ENCODE results near the gene HK3.

The HK3 gene

DNA sequence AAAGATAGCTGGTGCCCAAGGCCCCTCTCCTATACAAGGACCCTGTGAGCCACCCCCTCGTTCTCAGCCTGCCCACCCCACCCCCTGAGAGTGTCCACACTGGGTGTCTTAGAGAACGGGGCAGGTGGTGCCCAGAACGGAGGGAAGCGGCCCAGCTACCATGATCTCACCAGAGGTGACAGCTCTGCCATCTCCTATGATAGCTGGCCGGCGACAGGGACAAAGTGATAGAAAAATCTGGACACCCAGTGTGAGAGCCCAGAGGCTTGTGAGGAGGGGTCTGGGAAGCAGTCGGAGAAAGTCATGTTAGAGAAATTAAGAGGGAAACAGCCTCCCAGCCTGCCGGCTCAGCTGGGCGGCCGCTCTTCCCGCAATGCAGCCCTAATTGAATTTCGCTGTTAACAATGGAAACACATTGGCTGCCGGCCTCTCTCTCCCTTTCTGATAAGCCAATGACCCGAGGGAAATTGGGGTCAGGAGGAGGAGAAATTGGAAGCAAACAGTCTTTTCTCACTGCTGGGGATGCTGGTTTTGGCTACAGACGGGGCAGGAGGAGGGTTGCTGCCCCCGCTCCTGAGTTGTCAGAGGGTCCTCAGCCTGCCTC, 32.3 kb downstream of the HK3 start:
- DNase-seq: no peak

DNA sequence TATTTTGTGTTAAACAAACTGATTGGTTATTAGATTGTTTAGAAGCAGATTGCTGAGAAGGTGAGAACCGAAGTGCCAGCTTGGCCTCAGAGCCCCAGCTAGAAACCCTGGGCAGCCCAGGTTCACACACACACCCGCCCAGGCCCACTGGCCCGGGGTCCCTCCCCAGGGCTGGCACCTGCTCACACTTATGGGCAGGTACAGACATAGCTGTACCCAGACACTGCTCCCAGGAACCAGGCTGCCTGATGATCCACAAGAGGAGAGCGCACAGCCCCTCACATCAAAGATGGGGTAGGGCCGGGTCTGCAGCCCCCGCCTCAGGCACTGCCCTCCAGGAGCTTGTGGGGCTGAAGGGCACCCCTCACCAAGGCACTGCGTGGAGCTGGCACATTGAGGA, 33.2 kb downstream of the HK3 start:
- DNase-seq: no peak

DNA sequence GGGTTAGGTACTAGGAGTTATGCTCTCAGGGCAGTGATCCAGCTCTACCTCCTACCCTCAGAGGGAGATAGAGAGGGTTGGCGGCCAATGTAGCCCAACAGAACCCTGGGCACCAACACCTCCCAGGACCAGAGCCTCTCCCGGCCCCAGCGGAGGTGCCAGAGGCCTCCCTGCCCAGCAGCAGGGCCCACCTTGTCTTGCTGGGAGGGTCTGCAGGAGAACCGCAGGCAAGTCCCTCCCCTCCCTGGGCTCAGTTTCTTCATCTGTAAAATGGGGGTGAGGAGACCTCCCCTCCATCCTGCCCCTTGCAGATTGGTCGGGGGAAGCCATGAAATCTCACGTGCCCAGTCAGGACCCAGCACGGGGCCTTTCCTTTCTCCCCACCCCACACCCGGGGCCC, 34.4 kb downstream of the HK3 start:
- no peak for DNase-seq

DNA sequence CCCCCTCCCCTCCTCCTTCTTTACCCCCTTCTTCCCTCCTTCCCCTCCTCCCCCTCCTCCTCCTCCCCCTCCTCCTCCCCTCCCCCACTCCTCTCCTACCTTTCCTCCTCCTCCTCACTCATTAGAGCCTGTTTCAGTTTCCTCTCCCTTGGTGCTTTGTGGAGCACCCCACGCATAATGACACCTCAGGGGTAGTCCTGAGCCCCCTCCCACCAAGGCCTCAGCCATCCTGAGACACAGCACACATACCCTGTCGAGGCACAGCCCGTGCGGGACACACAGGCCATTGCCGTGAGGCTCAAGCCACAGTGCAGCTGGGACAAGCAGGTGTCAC, 35.4 kb downstream of the HK3 start:
- no peak for DNase-seq

DNA sequence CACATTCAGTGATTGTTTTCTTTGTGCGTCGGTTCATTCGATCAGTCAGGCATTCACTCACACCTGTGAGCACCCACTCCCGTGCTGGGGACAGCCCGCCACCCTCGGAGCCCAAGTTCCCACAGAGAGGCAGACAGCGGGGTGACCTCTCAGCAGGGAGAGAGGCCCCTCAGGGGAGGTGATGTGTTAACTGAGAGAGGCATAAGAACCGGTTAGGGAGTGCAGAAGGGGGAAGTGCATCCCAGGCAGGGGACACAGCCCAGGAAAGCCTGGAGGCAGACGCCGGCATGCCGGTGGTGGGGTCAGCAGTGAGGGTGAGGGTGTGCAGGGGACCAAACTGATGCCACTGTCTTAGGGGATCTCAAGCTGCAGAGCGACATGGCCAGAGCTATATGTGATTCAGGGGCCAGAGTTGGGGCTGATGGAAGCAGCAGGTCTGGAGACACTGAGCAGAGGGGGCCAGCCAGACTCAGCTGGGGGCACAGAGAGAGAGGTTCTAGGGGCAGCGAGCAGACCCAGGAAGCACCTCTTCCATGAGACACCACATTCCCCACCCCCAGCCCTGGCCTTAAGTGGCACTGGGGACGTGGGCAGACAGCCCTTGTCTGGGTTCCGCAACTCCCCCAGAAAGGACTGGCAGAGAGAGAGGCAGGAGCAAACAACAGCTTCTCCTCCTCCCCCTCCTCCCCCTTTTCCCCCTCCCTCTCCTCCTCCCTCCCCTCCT, 35.9 kb downstream of the HK3 start:
- DNase-seq: no peak

DNA sequence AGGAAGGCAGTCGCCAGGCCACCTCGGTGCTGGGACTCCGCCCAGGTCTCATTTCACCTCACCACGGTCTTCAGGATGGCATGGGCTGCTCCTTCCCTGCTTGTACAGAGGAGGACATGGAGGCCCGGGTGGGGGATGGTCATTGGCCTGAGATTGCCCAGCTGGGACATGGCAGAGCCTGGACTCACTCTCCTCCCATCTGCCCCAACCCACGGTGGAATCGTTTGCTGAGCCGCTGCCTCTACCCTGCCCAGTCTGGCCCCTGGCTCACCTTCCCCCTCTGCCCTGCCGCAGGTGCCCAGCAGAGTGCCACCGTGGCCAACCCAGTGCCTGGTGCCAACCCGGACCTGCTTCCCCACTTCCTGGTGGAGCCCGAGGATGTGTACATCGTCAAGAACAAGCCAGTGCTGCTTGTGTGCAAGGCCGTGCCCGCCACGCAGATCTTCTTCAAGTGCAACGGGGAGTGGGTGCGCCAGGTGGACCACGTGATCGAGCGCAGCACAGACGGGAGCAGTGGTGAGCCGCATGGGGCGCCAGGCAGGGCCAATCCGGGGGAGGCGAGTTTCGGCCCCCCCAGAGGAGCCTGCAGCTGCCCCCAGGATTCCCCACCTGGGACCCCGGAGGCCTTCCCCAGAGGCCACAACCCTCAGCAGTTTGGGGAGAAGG, 36.7 kb downstream of the HK3 start:
- DNase-seq: no peak

DNA sequence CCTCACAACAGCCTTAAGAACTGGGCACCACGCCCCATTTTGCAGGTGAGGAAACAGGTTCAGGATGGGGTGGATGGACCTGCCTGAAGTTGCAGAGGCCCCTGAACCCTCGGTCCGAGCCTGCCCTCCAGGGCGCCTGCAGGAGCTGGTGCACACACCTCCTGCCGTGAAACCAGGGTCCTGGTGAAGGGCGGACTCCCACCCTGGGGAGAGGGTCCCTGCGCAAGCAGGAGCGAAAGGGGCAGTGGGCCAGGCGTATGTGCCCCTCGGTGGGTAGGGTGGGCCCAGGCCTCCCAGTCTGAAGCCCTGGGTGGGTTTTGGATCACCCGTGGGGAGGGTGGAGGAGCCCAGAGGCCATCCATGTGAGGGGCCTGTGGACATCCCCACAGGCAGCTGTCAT, 37.9 kb downstream of the HK3 start:
- no peak for DNase-seq

DNA sequence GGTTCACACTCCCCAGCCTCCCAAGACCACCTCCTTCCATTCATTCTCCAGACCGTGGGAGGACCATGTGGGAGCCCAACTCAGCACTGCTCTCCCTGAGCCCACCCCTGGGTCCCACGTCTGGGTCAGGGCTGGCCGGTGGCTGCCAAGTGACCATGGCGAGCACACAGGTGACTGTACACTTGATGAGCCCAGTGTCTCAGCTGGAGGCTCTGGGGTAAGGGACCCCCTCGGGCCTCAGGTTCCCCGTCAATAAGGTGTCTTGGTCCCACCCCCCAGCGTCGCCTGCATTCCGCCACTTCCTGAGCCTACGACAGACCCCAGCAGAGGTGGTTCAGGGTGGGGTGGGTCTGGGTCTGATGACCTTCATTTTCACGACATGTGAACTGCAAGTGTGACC, 38.8 kb downstream of the HK3 start:
- DNase-seq: no peak

DNA sequence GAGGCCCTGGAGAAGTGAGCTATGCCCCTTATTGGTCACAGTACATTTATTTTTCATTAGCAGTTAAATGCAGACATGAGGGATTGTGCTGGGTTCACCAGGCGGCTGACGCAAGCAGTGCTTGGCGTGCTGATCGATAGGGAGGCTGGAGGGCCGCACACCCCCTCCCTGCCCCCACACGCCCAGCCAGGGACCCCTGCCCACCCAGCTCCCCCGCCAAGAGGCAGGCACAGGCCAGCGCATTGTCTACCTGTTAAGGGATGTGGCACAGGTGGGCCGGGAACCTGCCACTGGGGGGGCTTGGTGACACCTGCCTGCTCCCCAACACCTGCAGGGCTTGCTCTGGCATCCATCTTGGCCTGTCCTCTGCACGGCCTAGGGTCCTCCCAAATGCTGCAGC, 39.2 kb downstream of the HK3 start:
- no peak for DNase-seq

DNA sequence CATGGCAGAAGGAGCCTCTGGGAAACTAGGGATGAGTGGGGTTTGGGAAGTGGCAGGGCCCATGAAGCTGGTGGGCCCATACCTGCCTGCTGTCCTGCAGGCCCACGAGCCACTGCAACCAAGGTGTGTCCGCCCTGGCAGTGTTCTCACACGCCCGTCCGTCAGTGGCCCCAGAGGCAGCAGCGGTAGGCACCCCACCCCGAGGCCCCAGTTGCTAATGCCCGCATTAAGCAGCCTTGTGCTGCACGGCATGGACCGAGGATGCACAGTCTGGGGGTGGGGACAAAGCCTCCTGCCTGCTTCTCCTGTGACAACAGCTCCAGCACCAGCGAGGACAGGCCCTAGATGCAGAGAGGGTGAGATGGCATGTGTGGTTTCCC, 41.3 kb downstream of the HK3 start:
- no peak for DNase-seq

DNA sequence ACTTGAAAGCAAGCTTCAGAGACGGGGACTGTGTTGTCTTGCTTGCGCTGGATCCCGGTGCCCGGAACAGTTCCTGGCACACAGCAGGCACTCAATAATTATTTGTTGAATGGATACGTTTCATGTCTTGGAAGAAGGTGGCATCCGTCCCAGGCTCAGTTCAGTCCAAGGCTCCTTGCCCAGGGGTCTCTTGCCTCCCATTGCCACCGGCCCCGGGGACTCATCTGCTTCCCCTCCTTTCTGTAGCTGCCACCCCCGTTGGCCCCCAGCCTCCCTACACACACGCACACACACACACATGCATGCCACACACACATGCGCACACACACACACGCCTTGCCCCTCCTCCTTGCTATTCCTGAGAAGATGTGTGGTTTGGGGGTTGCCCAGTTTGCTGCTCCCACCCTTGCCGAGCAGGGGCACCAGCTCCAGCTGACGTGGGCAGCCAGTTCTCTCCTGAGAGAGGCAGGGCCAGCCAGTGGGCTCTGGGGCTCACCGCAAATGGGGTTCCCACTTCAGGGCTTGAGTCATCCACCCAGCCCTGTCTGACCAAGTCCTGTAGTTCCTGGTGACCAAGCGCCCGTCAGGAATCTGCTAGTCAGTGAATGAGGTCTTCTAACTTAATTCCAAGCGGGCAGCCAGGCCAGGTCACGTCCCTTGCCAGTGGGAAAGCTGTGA, 41.8 kb downstream of the HK3 start:
- no peak for DNase-seq

DNA sequence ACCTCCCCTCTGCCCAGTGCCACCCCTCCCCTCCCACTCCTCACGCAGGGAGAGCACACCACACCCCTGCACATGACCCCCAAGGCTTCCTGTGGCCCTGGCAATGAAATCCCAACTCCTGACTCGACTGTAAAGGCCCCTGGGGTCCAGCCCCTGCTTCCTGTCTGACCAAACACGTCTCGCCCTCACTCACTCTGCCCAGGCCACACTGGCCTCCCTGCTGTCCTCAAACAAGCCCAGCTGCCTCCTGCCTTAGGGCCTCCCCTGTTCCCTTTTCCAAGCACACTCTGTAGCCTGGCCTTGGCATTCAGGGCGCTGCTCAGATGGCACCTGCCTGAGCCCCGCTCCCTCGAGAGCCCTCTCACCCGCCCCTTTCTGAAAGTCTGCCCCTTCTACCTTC, 42.4 kb downstream of the HK3 start:
- no peak for DNase-seq

DNA sequence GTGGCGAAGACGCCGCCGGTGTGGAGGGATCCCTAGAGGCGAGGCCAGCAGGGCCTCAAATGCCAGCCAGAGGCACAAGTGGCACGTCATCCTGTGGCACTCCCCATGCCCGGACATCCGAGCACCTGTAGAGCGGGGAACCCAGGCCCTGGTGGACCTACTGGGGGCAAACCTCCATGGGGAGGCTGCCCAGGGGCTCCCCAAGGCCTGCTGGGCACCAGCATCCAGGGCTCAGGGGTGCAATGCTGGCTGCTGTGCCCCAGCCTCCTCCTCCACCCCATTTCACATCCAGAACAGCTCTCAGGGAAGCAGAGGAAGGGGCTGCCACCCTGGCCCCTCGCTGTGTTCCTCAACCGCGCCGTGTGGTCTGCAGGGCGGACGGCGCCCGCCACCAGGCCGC, 43.5 kb downstream of the HK3 start:
- no peak for DNase-seq

DNA sequence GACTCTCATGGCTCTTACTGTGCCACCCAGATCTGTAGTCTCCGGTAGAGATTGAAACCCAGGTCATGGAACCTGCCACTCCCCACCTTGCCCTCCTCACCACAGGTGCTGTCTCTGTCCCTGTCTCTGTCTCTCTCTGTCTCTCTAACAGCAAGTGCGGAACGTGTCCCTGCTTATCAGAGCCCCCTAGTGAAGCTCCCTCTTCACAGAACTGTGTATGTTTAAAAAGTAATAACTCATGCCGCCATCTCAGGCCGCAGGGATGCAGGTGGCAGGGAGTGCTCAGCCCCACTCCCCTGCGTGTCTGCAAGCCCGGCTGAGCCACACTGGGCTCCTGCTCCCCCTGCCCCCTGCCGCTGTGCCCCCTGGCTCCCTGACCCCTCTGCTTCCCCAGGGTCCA, 45.0 kb downstream of the HK3 start:
- DNase-seq: no peak

DNA sequence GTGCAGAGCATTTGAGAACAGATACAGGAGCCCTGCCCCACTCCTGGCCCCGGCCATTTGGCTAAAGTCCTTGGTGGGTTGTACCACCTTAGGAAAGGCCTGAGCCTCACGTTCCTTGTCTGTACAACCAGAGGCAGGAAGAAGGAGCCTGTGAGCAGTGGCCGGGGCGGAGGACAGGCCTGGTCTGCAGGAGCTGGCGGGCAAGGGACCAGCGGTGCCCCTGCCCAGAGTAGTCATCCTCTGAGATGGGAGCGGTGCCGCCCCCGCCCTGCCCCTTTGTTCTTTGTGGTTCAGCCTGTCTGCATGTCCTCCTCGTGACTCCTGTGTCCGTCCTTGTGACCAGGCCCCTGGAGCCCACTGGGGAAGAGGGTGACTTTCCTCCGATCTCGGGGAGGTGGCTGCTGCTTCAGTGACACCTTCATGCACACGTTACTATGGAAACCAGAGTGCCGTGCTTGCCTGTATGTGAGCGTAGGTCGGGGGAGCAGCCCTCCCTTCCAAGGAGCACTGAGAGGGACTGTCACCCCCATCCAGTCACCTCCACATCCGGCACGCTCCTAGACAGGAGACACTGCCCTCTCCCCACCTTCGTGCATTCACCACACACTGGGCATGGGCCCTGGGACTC, 45.9 kb downstream of the HK3 start:
- DNase-seq: no peak

DNA sequence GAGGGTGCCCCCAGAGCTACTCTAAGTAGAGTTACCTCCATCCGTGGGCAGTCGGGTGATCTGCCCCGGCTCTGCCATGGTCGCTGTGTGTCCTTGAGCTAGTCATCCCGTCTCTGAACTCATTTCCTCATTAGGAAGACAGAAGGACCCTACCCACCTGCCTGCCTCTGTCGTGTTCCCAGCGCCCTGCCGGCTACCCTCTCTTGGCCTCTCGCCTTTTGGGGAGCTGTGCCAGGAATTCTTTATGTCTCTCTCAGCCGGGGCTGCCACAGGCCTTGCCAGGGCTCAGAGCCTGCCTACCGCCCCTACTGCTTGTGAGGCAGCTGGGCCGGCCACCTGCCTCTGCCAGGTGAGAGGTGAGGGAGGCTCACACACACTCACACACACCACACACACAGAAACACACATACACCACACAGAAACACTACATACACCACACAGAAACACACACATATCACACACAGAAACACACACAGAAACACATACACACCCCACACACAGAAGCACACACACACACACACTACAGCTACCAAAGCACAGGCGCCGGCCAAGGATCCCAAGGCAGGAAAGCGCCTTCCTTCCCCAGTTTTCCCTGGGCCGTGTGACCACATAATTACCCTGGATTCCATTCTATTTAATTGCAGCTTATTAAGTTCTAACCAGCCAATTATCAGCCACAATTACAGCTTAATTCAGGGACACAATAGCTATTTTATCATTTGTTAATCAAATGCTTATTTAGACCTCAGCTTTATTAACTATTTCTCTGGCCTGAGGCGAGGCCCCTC, 47.1 kb downstream of the HK3 start:
- no peak for DNase-seq

DNA sequence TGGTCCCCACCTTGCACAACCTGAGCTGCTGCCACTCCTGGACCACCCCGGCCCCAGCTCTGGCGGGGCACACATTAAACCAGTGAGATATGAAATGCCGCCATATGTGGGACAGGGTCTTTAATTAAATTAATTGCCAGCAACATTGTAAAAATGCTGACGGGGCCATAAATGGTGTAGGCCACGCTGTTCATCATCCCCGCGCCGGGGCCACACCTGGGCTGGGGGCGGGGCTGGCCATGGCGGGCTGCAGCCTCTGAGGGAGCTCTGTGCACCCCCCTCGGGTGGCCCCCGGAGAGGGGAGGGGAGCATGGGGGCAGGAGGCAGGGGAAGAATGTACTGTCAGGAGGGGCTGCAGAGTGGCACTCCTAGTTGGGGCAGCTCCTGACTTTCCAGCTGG, 47.8 kb downstream of the HK3 start:
- DNase-seq: no peak

DNA sequence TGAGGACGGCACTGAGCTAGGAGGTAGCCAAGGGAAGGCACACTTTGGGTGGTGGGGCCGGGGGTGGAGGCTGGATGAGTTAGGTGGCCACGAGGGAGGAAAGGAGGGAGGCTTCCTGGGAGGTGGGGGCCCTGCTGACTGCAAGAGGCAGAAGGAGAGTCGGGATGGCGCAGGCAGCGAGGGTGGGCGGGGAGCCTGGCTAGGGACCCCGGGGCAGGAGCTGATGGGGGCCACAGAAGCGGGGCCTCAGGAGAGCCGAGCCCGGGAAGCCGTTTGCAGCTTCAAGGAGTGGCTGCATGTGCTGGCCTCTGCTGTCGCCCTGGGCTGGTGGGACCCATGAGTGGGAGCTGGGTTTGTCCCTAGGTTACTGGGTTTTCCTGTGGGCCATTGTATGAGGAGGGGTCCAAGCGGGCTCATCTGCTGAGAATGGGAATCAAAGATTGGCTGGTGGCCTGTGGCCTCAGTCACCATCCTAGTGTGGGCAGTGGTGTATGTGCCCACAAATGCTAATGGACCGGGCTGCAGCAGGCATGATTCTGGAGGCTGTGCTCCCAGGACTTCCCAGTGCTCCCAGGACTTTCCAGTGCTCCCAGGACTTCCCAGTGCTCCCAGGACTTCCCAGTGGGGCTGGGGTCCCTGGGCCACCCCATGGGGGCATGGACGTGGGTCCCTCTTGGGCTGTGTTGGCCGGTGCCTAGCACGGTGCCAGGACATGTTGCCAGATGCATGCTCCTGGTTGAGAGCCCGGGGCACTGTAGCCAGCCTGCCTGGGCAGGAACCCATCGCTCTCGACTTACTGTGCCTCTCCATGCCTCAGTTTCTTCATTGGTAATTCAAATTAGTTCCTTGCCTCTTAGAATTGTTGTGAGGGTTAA, 48.5 kb downstream of the HK3 start:
- DNase-seq: no peak

DNA sequence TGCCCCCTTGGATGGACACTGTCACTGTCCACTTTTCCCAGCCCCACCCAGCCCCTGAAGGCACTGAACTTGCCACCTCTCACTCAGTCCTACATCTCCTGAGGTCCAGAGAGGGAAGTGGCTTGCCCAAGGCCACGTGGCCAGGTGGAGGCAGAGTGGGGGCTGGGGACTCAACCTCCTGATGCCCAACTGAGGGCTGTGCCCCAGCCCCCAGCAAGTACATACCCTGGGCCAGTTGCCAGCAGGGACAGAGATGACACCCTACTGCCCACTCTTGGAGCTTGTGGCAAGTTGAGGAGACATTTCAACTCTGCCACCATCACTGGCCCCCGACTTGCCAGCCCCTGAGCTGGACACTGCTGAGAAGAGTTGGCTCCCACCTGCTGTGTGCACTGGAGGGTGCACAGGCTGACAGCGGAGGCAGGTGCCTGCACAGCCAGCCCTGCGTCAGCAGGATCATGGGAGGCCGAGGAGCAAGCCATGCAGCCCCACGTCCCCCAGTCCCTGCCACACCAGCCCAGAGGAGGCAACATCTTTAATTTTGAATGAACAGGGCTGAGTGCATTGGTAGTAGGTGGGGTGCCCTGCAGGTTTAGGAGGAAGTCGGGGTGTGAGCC, 49.4 kb downstream of the HK3 start:
- DNase-seq: no peak

DNA sequence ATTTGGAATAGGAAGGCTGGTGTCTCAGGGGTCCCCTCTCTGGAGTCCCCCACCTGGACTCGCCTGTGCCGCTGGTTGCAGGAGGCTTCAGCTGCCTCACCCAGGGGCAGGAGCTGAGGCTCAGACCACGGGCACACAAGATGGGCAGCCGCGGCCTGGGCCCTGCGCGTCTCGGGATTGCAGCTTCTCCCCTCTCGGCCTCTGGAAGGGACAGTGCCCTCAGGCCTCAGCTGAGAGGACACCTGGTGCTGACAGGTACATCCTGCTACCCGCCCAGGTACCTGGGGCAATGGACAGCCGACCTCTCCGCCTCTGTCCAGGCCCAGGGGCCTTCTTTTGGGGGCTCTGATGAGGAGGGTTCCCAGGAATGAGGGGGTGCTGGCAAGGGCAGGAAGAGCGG, 50.5 kb downstream of the HK3 start:
- DNase-seq: no peak

DNA sequence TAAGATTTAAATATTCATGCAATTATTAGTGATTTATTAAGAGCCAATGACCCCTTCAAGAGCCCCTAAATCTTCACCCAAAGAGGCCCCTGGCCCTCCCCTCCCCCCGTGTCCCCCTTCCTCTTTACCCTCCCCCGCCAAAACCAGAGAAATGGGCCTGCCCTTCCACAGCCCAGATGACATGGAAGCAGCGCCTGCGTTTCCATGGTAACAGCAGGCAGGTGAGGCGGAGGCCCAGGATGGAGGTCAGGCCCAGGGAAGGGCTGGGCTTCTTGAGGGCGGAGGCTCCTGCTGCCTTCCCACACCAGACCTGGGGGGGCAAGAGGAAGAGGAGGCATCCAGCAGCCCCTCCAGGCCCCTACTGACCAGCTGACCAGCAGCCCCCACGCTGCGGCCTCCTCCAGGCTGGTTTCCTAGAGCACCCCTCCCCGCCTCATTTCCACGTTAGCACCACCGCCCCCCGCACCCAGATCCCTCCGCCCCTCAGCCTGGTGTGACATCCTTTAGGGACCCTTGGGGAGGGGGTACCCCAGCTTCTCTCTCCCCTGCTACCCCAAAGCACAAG, 51.3 kb downstream of the HK3 start:
- no peak for DNase-seq

Data from NCI-H526 treated with DMSO at 0.1 percent for 48 hours (cell line).